ENCODE results near the gene PCDHAC2. TPM values are rescaled to one million over a fixed set of nuclear protein-coding genes. Genes with fewer than 3 reads are reported as not detected.
A peak's percentile ranks its signal among the peaks of the same experiment; 100 is the strongest.

The PCDHAC2 gene, protein sequence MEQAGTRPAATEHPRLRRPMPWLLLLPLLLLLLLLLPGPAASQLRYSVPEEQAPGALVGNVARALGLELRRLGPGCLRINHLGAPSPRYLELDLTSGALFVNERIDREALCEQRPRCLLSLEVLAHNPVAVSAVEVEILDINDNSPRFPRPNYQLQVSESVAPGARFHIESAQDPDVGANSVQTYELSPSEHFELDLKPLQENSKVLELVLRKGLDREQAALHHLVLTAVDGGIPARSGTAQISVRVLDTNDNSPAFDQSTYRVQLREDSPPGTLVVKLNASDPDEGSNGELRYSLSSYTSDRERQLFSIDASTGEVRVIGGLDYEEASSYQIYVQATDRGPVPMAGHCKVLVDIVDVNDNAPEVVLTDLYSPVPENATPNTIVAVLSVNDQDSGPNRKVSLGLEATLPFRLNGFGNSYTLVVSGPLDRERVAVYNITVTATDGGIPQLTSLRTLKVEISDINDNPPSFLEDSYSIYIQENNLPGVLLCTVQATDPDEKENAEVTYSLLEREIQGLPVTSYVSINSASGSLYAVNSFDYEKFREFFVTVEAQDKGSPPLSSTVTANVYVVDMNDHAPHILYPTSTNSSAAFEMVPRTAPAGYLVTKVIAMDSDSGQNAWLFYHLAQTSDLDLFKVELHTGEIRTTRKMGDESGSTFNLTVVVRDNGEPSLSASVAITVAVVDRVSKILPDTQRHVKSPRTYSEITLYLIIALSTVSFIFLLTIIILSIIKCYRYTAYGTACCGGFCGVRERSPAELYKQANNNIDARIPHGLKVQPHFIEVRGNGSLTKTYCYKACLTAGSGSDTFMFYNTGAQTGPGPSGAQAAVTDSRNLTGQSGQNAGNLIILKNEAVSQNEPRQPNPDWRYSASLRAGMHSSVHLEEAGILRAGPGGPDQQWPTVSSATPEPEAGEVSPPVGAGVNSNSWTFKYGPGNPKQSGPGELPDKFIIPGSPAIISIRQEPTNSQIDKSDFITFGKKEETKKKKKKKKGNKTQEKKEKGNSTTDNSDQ
- total RNA-seq = 10.0 TPM
- long read RNA-seq, full-length matches to known transcripts = 16 of 16 reads
- long read RNA-seq, partial matches to known transcripts = 0 of 16 reads
- long read RNA-seq, other reads (novel, unspliced or antisense) = 0 of 16 reads

DNA sequence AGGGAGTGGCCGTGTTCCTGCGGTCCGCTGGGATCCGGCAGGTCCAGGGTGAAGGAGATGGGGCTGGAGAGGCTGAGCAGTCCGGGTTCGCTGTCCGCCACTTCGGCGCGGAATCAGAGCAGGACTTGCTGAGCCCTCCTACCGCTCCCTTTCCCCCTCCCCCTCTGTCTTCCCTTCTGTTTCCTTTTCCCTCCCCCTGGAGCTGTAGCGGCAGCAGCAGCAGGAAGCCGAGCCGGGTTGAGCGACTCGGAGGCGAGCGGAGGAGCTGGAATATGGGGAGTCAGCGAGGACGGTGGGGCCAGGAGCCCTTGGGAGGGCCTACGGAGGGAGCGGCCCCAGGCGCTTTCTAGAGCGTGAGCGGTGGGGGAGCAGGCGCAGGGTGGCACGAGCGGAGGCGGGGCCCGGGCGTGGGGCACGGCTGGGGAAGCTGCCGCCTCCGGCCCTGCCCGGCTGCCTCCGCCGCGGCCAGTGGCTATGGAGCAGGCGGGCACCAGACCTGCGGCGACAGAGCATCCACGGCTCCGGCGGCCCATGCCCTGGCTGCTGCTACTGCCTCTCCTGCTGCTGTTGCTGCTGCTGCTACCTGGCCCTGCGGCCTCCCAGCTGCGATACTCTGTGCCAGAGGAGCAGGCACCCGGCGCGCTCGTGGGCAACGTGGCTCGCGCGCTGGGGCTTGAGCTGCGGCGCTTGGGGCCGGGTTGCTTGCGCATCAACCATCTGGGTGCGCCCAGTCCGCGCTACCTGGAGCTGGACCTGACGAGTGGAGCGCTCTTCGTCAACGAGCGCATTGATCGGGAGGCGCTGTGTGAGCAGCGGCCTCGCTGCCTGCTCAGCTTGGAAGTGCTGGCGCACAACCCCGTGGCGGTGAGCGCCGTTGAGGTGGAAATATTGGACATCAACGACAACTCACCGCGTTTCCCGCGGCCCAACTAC, at the start of gene PCDHAC2:
Gene PCDHAC2, plus strand, starts transcription at position 184 of the 933 bp plus-strand sequence. Its CDS starts 291 bp downstream, at position 475.
- H3K4me1 ChIP-seq = peaks cover 10% of the 10 kb centered on the region
- peak; percentile 93 for ATAC-seq
- TF ChIP-seq CTCF (IDR thresholded peaks at IDR 0.05) = no peak
- peak; percentile 87 for DNase-seq
- intact Hi-C loops (cut with DNase I) = no loop called here
- H3K4me3 ChIP-seq = peak within 1 kb of the TSS; percentile 61
- no peaks in the 10 kb centered on the region for H3K36me3 ChIP-seq
- H3K9me3 ChIP-seq = no peaks in the 10 kb centered on the region
- peak within 1 kb of the TSS; percentile 63 for H3K27ac ChIP-seq
- H3K27me3 ChIP-seq = peaks cover 4% of the 10 kb centered on the region

DNA sequence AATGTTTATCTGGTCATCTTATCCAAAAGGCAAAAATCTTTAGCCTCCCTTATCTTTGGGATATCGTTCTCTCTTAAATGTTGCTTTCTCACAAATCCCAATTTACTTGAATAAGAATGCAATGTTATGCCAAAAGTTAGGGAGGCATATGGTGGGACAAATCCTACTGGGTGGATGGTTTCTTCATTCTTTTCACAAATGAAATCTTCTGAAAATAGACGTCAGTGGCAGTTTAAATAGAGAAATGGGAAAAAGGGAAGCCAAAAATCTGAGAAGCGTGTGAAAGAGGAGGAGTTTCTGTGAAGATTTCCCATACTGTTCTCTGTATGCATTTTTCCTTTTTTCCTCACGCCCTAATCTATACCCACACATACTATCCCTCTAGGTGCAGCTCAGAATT, 42.7 kb upstream of the PCDHAC2 start:
- H3K9me3 ChIP-seq = no peaks in the 10 kb centered on the region
- ATAC-seq (no peak), DNase-seq (no peak)
- TF ChIP-seq CTCF (IDR thresholded peaks at IDR 0.05) = no peak
- intact Hi-C loops (cut with DNase I) = no loop called here
- H3K36me3 ChIP-seq = no peaks in the 10 kb centered on the region
- peaks cover 5% of the 10 kb centered on the region for H3K4me1 ChIP-seq
- no peak overlapping the region for H3K27ac ChIP-seq
- no peak overlapping the region for H3K4me3 ChIP-seq
- H3K27me3 ChIP-seq = no peaks in the 10 kb centered on the region

GRCh38 chr5:140925806-140926442, 40.4 kb upstream of the PCDHAC2 start, which contains the start of gene PCDHAC1:
Gene PCDHAC1, plus strand, starts transcription at chr5:140926299. Its CDS starts 594 bp downstream, at chr5:140926893.
- no peak for TF ChIP-seq CTCF (IDR thresholded peaks at IDR 0.05)
- Histone ChIP-seq H3K27me3 (no peaks in the 10 kb centered on the region), H3K36me3 (no peaks in the 10 kb centered on the region), H3K4me3 (peak within 1 kb of the TSS; percentile 60), H3K27ac (no peak within 1 kb of the TSS), H3K9me3 (no peaks in the 10 kb centered on the region), H3K4me1 (peaks cover 5% of the 10 kb centered on the region)
- DNase-seq (peak; percentile 79), ATAC-seq (peak; percentile 84)
- intact Hi-C loops (cut with DNase I) = no loop called here

DNA sequence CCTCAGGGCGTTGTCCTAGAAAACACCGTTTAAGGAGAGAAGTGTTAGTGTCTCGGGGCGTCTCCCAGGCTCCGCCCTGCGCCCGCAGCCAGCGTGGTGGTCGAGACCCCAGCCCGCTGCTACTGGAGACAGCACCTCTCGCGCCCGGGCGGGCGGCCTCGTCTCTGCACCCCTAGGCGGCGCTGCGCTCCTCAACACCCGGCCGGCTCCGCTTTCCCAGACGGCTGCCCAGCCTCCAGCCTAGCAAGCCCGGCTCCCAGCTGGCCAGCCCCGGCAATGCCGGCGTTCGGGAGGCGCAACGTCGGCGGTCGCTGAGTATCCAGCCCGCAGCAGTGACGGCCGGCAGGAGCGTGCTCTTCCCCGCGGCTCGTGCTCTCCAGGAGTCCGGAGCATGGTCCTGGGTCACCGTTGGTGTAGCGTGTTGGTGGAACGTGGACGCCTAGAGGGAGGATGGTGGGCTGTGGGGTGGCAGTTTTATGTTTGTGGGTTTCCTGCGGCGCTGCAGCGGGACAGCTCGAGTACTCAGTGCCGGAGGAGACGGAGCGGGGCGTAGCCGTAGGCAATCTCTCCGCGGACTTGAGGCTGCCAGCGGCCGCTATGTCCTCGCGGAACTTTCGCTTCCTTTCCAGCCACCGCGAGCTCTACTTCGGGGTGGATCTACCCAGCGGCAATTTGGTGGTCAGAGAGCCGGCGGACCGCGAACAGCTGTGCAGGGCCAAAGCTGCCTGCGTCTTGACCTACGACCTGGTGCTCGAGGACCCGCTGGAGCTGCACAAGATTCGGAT, 39.6 kb upstream of the PCDHAC2 start:
- peak overlapping the region; percentile 60 for H3K4me3 ChIP-seq
- peak; percentile 98 for ATAC-seq
- DNase-seq = peak; percentile 93
- TF ChIP-seq CTCF (IDR thresholded peaks at IDR 0.05) = peak; percentile 78
- no peaks in the 10 kb centered on the region for H3K9me3 ChIP-seq
- peaks cover 5% of the 10 kb centered on the region for H3K4me1 ChIP-seq
- H3K27me3 ChIP-seq = no peaks in the 10 kb centered on the region
- no peak overlapping the region for H3K27ac ChIP-seq
- H3K36me3 ChIP-seq = no peaks in the 10 kb centered on the region
- intact Hi-C loops (cut with DNase I) = no loop called here

Data from upper lobe of right lung (tissue), 1 donor.